GM23248 (cell line): ENCODE results near the gene ZNF771. TPM values are rescaled to one million over a fixed set of nuclear protein-coding genes. Genes with fewer than 3 reads are reported as not detected.

Experiments
- DNase-seq: peaks from one replicate; pipeline ENCODE4 v3.0.0-alpha.2; 2015
- H2AFZ ChIP-seq: fragments of 200-600 bp; sonication (generic); 2 replicates; pipeline ENCODE4 v1.6.1; 2016; ENCODE audit warnings: antibody characterized with exemption
- H3F3A ChIP-seq: fragments of 200-600 bp; sonication (generic); 2 replicates; pipeline ENCODE4 v1.6.1; 2016; ENCODE audit warnings: mild to moderate bottlenecking, antibody characterized with exemption, mixed run types; ENCODE audit not compliant: insufficient read depth
- H3K27ac ChIP-seq: fragments of 200-600 bp; sonication (generic); 2 replicates; pipeline ENCODE4 v1.5.1; 2016; ENCODE audit warnings: mild to moderate bottlenecking
- H3K27me3 ChIP-seq: fragments of 200-600 bp; sonication (generic); replicated peaks from 2 replicates; pipeline ENCODE4 v1.6.1; 2016; ENCODE audit warnings: mild to moderate bottlenecking; ENCODE audit not compliant: insufficient read depth
- H3K36me3 ChIP-seq: fragments of 200-600 bp; sonication (generic); 2 replicates; pipeline ENCODE4 v1.6.1; 2016; ENCODE audit warnings: low read depth, mild to moderate bottlenecking
- H3K4me1 ChIP-seq: fragments of 200-600 bp; sonication (generic); 2 replicates; pipeline ENCODE4 v1.6.1; 2016; ENCODE audit warnings: mild to moderate bottlenecking; ENCODE audit not compliant: insufficient read depth
- H3K4me2 ChIP-seq: fragments of 200-600 bp; sonication (generic); one replicate; pipeline ENCODE4 v1.6.1; 2016; ENCODE audit warnings: mild to moderate bottlenecking; ENCODE audit not compliant: unreplicated experiment
- H3K4me3 ChIP-seq: fragments of 200-600 bp; sonication (generic); 2 replicates; pipeline ENCODE4 v1.5.1; 2016; ENCODE audit warnings: mild to moderate bottlenecking
- H3K79me2 ChIP-seq: fragments of 200-600 bp; sonication (generic); 2 replicates; pipeline ENCODE4 v1.6.1; 2016; ENCODE audit warnings: mild to moderate bottlenecking; ENCODE audit not compliant: insufficient read depth
- H3K9ac ChIP-seq: fragments of 200-600 bp; sonication (generic); 2 replicates; pipeline ENCODE4 v1.6.1; 2016; ENCODE audit warnings: mild to moderate bottlenecking
- H3K9me2 ChIP-seq: fragments of 200-600 bp; sonication (generic); 2 replicates; pipeline ENCODE4 v1.6.1; 2016; ENCODE audit warnings: mixed run types, mild to moderate bottlenecking, moderate library complexity; ENCODE audit not compliant: insufficient read depth
- H3K9me3 ChIP-seq: fragments of 200-600 bp; sonication (generic); one replicate; pipeline ENCODE4 v1.6.1; 2017; ENCODE audit warnings: low read depth
- H4K20me1 ChIP-seq: fragments of 200-600 bp; sonication (generic); 2 replicates; pipeline ENCODE4 v1.6.0; 2016; ENCODE audit not compliant: insufficient read depth
- EZH2 ChIP-seq: fragments of 200-600 bp; sonication (generic); IDR thresholded peaks from 2 replicates; pipeline ENCODE4 v1.6.1; 2018; ENCODE audit warnings: antibody characterized with exemption, mild to moderate bottlenecking; ENCODE audit not compliant: insufficient read depth, poor library complexity, severe bottlenecking
- EZH2phosphoT487 ChIP-seq: fragments of 200-600 bp; sonication (generic); IDR thresholded peaks from 2 replicates; pipeline ENCODE4 v1.6.1; 2018; ENCODE audit warnings: antibody characterized with exemption, moderate library complexity, mild to moderate bottlenecking, low read depth; ENCODE audit not compliant: insufficient read depth
- WGBS, 2 experiments: methylation state at CpG; one replicate each; pipeline ENCODE4 v1.1.6; 2015 to 2017; ENCODE audit warnings: low lambda C conversion rate in 2 of 2, low coverage in 1 of 2; ENCODE audit errors: missing lambda C conversion rate in 2 of 2; 5-methylcytosine and 5-hydroxymethylcytosine counted together
- in situ Hi-C: fragments of 300-500 bp; cut with MboI; formaldehyde crosslinking; loops from 2 replicates; pipeline ENCODE4 v1.15.0; 2020
- polyA plus RNA-seq: library from polyadenylated mRNA; unstranded; fragments of >200 nt; fragmentation: Nextera tagmentation; extraction: Ambion mirVana; gene quantifications from 2 replicates; pipeline ENCODE4 v1.2.1, GENCODE V29; 2016
- total RNA-seq: library from RNA; depleted of rRNA; stranded (reverse); fragments of >200 nt; shearing (Covaris generic); gene quantifications from 2 replicates; pipeline ENCODE4 v1.2.3, GENCODE V29; 2014

ZNF771 gene
- total and polyA plus RNA-seq, 2 experiments from 2014 or later: 17.6 to 20.1 TPM

DNA sequence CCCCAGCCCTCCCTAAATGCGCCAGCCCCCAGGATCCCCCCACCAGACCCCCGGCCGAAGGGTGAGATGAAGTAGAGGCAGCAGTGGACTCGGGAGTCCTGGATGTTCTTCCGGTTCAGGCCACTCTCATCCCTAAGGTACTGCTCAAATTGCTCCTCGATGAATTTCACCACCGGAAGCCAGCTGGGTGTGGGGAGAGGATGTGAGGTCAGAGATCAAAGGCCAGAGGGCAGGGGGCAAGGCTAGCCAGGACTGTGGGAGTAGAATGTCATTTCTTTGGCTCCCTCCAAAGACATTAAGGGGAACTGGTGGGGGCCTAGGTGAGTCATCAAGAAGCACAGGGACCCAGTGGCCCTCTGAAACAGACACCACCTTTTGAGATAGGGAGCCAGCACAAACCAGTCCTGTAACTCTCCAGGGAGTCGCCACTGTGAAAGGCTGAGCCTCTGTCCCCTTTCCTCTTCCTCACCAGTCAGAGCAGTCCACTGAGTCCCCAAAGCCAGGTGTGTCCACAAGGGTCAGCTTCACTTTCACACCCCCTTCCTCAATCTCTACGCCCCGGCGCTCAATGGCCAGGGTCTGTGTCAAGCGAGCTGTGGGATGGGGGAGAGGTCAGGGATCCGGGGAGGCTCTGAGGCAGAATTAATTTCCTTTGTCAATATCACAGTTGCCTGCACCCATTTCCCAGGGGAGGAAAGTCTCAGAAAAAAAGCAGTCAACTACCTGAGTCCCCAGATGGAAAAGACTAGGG, 25.9 kb upstream of the ZNF771 start:
- H3K4me1 ChIP-seq: peaks cover 4% of the 10 kb centered on the region
- DNase-seq: no peak
- no peak overlapping the region for H3K4me2 ChIP-seq
- H2AFZ ChIP-seq: no peak overlapping the region
- H3K4me3 ChIP-seq: no peak overlapping the region
- no peaks in the 10 kb centered on the region for H3K9me2 ChIP-seq
- H3K79me2 ChIP-seq: no peaks in the 10 kb centered on the region
- no peaks in the 10 kb centered on the region for H3K9me3 ChIP-seq
- in situ Hi-C loops: no loop called here
- H3K27ac ChIP-seq: no peak overlapping the region
- no peak overlapping the region for H3K9ac ChIP-seq
- no peaks in the 10 kb centered on the region for H3K36me3 ChIP-seq
- no peaks in the 10 kb centered on the region for H4K20me1 ChIP-seq
- 0 out of 2 replicates have a peak, but pooled peaks cover 3% of the 10 kb centered on the region for H3F3A ChIP-seq
- 90 to 93% methylated on average over 11 to 13 of the region's 13 CpGs for WGBS, 2 experiments
- TF ChIP-seq EZH2 (no peak), EZH2phosphoT487 (no peak)
- no peaks in the 10 kb centered on the region for H3K27me3 ChIP-seq

GRCh38 chr16:30382111-30382881, 25.1 kb upstream of the ZNF771 start, which contains the start of gene SEPTIN1:
TSS of gene SEPTIN1 (minus strand) at chr16:30382561. CDS start at chr16:30382542, 19 bp downstream.
- H3K79me2 ChIP-seq: no peaks in the 10 kb centered on the region
- no peak for TF ChIP-seq EZH2
- no peak for TF ChIP-seq EZH2phosphoT487
- H3K27me3 ChIP-seq: no peaks in the 10 kb centered on the region
- no peak for DNase-seq
- peaks cover 2% of the 10 kb centered on the region for H3K4me1 ChIP-seq
- in situ Hi-C loops: no loop called here
- H3K27ac ChIP-seq: no peak within 1 kb of the TSS
- H3K9me3 ChIP-seq: no peaks in the 10 kb centered on the region
- H3K36me3 ChIP-seq: no peaks in the 10 kb centered on the region
- WGBS, 2 experiments: 66 to 72% methylated on average over 11 to 12 of the region's 12 CpGs
- no peak within 1 kb of the TSS for H2AFZ ChIP-seq
- H3K9ac ChIP-seq: no peak within 1 kb of the TSS
- H3K4me3 ChIP-seq: no peak within 1 kb of the TSS
- H3K4me2 ChIP-seq: no peak within 1 kb of the TSS
- H3K9me2 ChIP-seq: no peaks in the 10 kb centered on the region
- H4K20me1 ChIP-seq: no peaks in the 10 kb centered on the region
- 0 out of 2 replicates have a peak, but pooled peaks cover under 1% of the 10 kb centered on the region for H3F3A ChIP-seq

DNA sequence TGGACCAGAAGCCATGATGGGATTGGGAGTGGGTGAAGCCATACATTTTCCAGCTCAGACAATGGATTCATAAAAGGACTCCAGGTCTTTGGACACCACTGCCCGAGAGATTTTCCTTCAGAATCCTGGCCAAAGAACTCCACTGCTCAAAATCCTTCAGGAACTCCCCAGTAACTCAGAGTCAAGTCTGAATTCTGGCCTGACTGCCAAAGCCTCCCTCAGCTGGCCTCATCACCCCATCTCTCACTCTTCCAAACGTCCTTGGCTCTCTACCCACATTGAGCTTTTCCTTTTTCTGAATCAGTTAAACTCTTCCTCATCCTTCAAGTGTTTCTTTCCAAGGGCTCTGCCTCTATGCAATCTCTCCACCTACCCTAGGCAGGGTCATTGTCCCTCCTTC, 23.9 kb upstream of the ZNF771 start:
- DNase-seq: no peak
- no peaks in the 10 kb centered on the region for H3K36me3 ChIP-seq
- WGBS, 2 experiments: 40 to 43% methylated on average over 2 of the region's 2 CpGs
- H3K4me1 ChIP-seq: no peaks in the 10 kb centered on the region
- no peaks in the 10 kb centered on the region for H3F3A ChIP-seq
- no peak overlapping the region for H3K9ac ChIP-seq
- H3K27me3 ChIP-seq: no peaks in the 10 kb centered on the region
- H2AFZ ChIP-seq: no peak overlapping the region
- no peaks in the 10 kb centered on the region for H4K20me1 ChIP-seq
- no peak overlapping the region for H3K27ac ChIP-seq
- no peaks in the 10 kb centered on the region for H3K79me2 ChIP-seq
- no peak for TF ChIP-seq EZH2
- TF ChIP-seq EZH2phosphoT487: no peak
- no peaks in the 10 kb centered on the region for H3K9me3 ChIP-seq
- H3K4me3 ChIP-seq: no peak overlapping the region
- no peaks in the 10 kb centered on the region for H3K9me2 ChIP-seq
- in situ Hi-C loops: no loop called here
- H3K4me2 ChIP-seq: no peak overlapping the region

GRCh38 chr16:30394592-30395154, 12.7 kb upstream of the ZNF771 start:
- Histone ChIP-seq H3K4me1 (peaks cover 7% of the 10 kb centered on the region), H3K9ac (peak overlapping the region; percentile 85), H3K36me3 (no peaks in the 10 kb centered on the region), H3K79me2 (peaks cover 16% of the 10 kb centered on the region), H3K27me3 (no peaks in the 10 kb centered on the region), H2AFZ (peak overlapping the region; percentile 86), H3K4me2 (peak overlapping the region; percentile 82), H3K4me3 (peak overlapping the region; percentile 85), H3F3A (peaks cover 20% of the 10 kb centered on the region; the same call in 1 of the 2 replicates), H3K9me3 (no peaks in the 10 kb centered on the region), H4K20me1 (no peaks in the 10 kb centered on the region), H3K27ac (peak overlapping the region; percentile 75), H3K9me2 (no peaks in the 10 kb centered on the region)
- TF ChIP-seq EZH2phosphoT487 (no peak), EZH2 (no peak)
- peak; percentile 66 for DNase-seq
- 2 to 8% methylated on average over 16 to 31 of the region's 31 CpGs for WGBS, 2 experiments
- in situ Hi-C loops: no loop called here
